Suprapubic skin (tissue), 4 donors: ENCODE measurements around the gene RBM41.

ENCODE experiments used
- POLR2A ChIP-seq, 2 donors: fragments of 450-650 bp; IDR thresholded peaks; one replicate each; pipeline ENCODE4 v1.6.1; 2017; ENCODE audit warnings: antibody characterized with exemption in 2 of 2, mild to moderate bottlenecking in 2 of 2, moderate library complexity in 2 of 2
- POLR2AphosphoS5 ChIP-seq, 3 donors: sonication (generic); formaldehyde crosslinking; IDR thresholded peaks; one replicate each; pipeline ENCODE4 v1.6.1; 2017; ENCODE audit warnings: antibody characterized with exemption in 3 of 3
- TF ChIP-seq, protein P1 (sequence below), 2 donors: fragments of 200-600 bp in 1 of 2; fragments of 450-650 bp in 1 of 2; sonication (generic) in 1 of 2; IDR thresholded peaks; one replicate each; pipeline ENCODE4 v1.5.1; 2016 to 2019; ENCODE audit warnings: antibody characterized with exemption in 2 of 2, mild to moderate bottlenecking in 1 of 2, moderate library complexity in 1 of 2

- TF ChIP-seq, protein P1, sequence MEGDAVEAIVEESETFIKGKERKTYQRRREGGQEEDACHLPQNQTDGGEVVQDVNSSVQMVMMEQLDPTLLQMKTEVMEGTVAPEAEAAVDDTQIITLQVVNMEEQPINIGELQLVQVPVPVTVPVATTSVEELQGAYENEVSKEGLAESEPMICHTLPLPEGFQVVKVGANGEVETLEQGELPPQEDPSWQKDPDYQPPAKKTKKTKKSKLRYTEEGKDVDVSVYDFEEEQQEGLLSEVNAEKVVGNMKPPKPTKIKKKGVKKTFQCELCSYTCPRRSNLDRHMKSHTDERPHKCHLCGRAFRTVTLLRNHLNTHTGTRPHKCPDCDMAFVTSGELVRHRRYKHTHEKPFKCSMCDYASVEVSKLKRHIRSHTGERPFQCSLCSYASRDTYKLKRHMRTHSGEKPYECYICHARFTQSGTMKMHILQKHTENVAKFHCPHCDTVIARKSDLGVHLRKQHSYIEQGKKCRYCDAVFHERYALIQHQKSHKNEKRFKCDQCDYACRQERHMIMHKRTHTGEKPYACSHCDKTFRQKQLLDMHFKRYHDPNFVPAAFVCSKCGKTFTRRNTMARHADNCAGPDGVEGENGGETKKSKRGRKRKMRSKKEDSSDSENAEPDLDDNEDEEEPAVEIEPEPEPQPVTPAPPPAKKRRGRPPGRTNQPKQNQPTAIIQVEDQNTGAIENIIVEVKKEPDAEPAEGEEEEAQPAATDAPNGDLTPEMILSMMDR (IDR thresholded peaks at IDR 0.05), result peak; percentile 20 to 28
- TF ChIP-seq POLR2A (IDR thresholded peaks at IDR 0.05), result no peak
- TF ChIP-seq POLR2AphosphoS5 (IDR thresholded peaks at IDR 0.05), result no peak
Observed at GRCh38 chrX:107025545-107025944, 93.1 kb downstream of the RBM41 start.
